Smooth muscle cell (in vitro differentiated cells): ENCODE results near the gene RNF20. TPM values are rescaled to one million over a fixed set of nuclear protein-coding genes. Genes with fewer than 3 reads are reported as not detected.

Experiments
- DNase-seq: peaks from one replicate; lab custom pipeline; 2025; ENCODE audit not compliant: unreplicated experiment; lab: John Stamatoyannopoulos, UW
- H2AFZ ChIP-seq: fragments of 200-600 bp; sonication (generic); 2 replicates; pipeline ENCODE4 v1.6.0; 2016; ENCODE audit warnings: antibody characterized with exemption, low read depth, mild to moderate bottlenecking
- H3F3A ChIP-seq: fragments of 200-600 bp; sonication (generic); 2 replicates; pipeline ENCODE4 v1.6.0; 2017; ENCODE audit warnings: antibody characterized with exemption, low read depth
- H3K27ac ChIP-seq: fragments of 200-600 bp; sonication (generic); 2 replicates; pipeline ENCODE4 v1.5.1; 2016; ENCODE audit warnings: low read depth, mild to moderate bottlenecking
- H3K27me3 ChIP-seq: fragments of 200-600 bp; sonication (generic); 2 replicates; pipeline ENCODE4 v1.6.1; 2016; ENCODE audit warnings: low read depth, mild to moderate bottlenecking
- H3K36me3 ChIP-seq: fragments of 200-600 bp; sonication (generic); 2 replicates; pipeline ENCODE4 v1.5.1; 2016; ENCODE audit warnings: low read depth
- H3K4me1 ChIP-seq: fragments of 200-600 bp; sonication (generic); 2 replicates; pipeline ENCODE4 v1.5.1; 2016; ENCODE audit warnings: low read depth
- H3K4me2 ChIP-seq: fragments of 200-600 bp; sonication (generic); 2 replicates; pipeline ENCODE4 v1.6.0; 2016; ENCODE audit warnings: mild to moderate bottlenecking
- H3K4me3 ChIP-seq: fragments of 200-600 bp; sonication (generic); 2 replicates; pipeline ENCODE4 v1.5.1; 2016; ENCODE audit warnings: mild to moderate bottlenecking
- H3K79me2 ChIP-seq: fragments of 200-600 bp; sonication (generic); 2 replicates; pipeline ENCODE4 v1.6.0; 2016; ENCODE audit warnings: low read depth, mild to moderate bottlenecking
- H3K9ac ChIP-seq: fragments of 200-600 bp; sonication (generic); 2 replicates; pipeline ENCODE4 v1.6.0; 2016; ENCODE audit warnings: low read depth
- H3K9me3 ChIP-seq: fragments of 200-600 bp; sonication (generic); replicated peaks from 2 replicates; pipeline ENCODE4 v1.5.1; 2016; ENCODE audit warnings: low read depth
- H4K20me1 ChIP-seq: fragments of 200-600 bp; sonication (generic); 2 replicates; pipeline ENCODE4 v1.6.0; 2016; ENCODE audit warnings: low read depth
- CTCF ChIP-seq: fragments of 200-600 bp; sonication (generic); IDR thresholded peaks from 2 replicates; pipeline ENCODE4 v1.5.1; 2017; ENCODE audit warnings: borderline replicate concordance, mild to moderate bottlenecking, antibody characterized with exemption; ENCODE audit not compliant: insufficient read depth, poor library complexity, severe bottlenecking
- WGBS: methylation state at CpG from one replicate; pipeline ENCODE4 v1.1.7; 2016; ENCODE audit warnings: low lambda C conversion rate; 5-methylcytosine and 5-hydroxymethylcytosine counted together
- polyA plus RNA-seq: library from polyadenylated mRNA; unstranded; fragments of >200 nt; fragmentation: Nextera tagmentation; extraction: Ambion mirVana; gene quantifications from 2 replicates; pipeline ENCODE4 v1.2.1, GENCODE V29; 2016
- total RNA-seq: library from RNA; depleted of rRNA; stranded (reverse); fragments of >200 nt; gene quantifications from 2 replicates; pipeline ENCODE4 v1.2.3, GENCODE V29; 2014

The RNF20 gene
- total RNA-seq (18.0 and 19.2 TPM in 2 replicates), polyA plus RNA-seq (12.8 and 18.6 TPM in 2 replicates)

- Histone ChIP-seq H3K79me2 (peaks cover 36% of the 10 kb centered on the region), H3K27me3 (no peaks in the 10 kb centered on the region), H3K9ac (peak within 1 kb of the TSS; percentile 99), H3K4me3 (peak within 1 kb of the TSS; percentile 85), H3K27ac (peak within 1 kb of the TSS; percentile 98), H3K9me3 (no peaks in the 10 kb centered on the region), H3K36me3 (peaks cover 4% of the 10 kb centered on the region), H4K20me1 (peaks cover 33% of the 10 kb centered on the region), H3K4me1 (peaks cover 5% of the 10 kb centered on the region), H2AFZ (peak within 1 kb of the TSS; percentile 100), H3K4me2 (peak within 1 kb of the TSS; percentile 98), H3F3A (no peaks in the 10 kb centered on the region)
- peak; percentile 98 for DNase-seq
- no peak for TF ChIP-seq CTCF
- WGBS: under 1% methylated on average over 45 of the region's 45 CpGs
Observed at GRCh38 chr9:101533334-101534204, at the start of gene RNF20. RNF20 (plus strand) TSS chr9:101533853; CDS start chr9:101535424, 1,571 bp downstream.

- Histone ChIP-seq H3K9me3 (no peaks in the 10 kb centered on the region), H3K4me1 (no peaks in the 10 kb centered on the region), H3K36me3 (no peaks in the 10 kb centered on the region), H4K20me1 (no peaks in the 10 kb centered on the region), H3K4me3 (no peak overlapping the region), H3F3A (no peaks in the 10 kb centered on the region), H3K4me2 (no peak overlapping the region), H3K79me2 (no peaks in the 10 kb centered on the region), H3K9ac (no peak overlapping the region), H3K27me3 (peaks cover 39% of the 10 kb centered on the region), H2AFZ (no peak overlapping the region), H3K27ac (no peak overlapping the region)
- 72% methylated on average over 1 of the region's 1 CpG for WGBS
- no peak for TF ChIP-seq CTCF
- DNase-seq: no peak
Observed at GRCh38 chr9:101484046-101484445, 49.6 kb upstream of the RNF20 start.

- TF ChIP-seq CTCF: no peak
- Histone ChIP-seq H3K4me1 (no peaks in the 10 kb centered on the region), H3K9ac (no peak overlapping the region), H3K36me3 (no peaks in the 10 kb centered on the region), H2AFZ (peak overlapping the region; percentile 67), H3K27ac (no peak overlapping the region), H3K27me3 (peaks cover 39% of the 10 kb centered on the region), H3K4me2 (peak overlapping the region; percentile 96), H3K4me3 (peak overlapping the region; percentile 63), H3K9me3 (no peaks in the 10 kb centered on the region), H4K20me1 (no peaks in the 10 kb centered on the region), H3K79me2 (no peaks in the 10 kb centered on the region), H3F3A (no peaks in the 10 kb centered on the region)
- DNase-seq: no peak
- WGBS: 1% methylated on average over 58 of the region's 61 CpGs
Observed at GRCh38 chr9:101485924-101486692, 47.5 kb upstream of the RNF20 start.
